Spleen (tissue), 7 donors: ENCODE results near the gene SLC2A2.

Experiments
- CTCF ChIP-seq, 11 experiments: fragments of 200-600 bp in 7 of 11; fragments of 450-650 bp in 4 of 11; sonication (generic) in 4 of 11; IDR thresholded peaks in 8 of 11; conservative IDR thresholded peaks in 3 of 11; 1 replicate in 7 of 11; 2 replicates in 4 of 11; pipeline versions ENCODE4 v1.4.0 to v1.8.0; 2016 to 2021; ENCODE audit warnings: antibody characterized with exemption in 11 of 11, inconsistent platforms in 4 of 11, mild to moderate bottlenecking in 1 of 11
- POLR2A ChIP-seq, 3 donors: fragments of 450-650 bp; IDR thresholded peaks; one replicate each; pipeline ENCODE4 v1.5.1; 2017; ENCODE audit warnings: antibody characterized with exemption in 3 of 3, mild to moderate bottlenecking in 1 of 3
- POLR2AphosphoS5 ChIP-seq, 3 donors: sonication (generic); formaldehyde crosslinking; IDR thresholded peaks; one replicate each; pipeline ENCODE4 v1.5.1; 2017; ENCODE audit warnings: antibody characterized with exemption in 3 of 3
- donor health status: DM: no; HTN: no; CAD: no; lungs with moderate emphysema.
- donor health status: DM: no; HTN: no; CAD: no.
- donor health status: DM: no; HTN: no; CAD: no.

GRCh38 chr3:170985304-170985703 is 41.2 kb downstream of the SLC2A2 start:
- TF ChIP-seq CTCF (IDR thresholded peaks at IDR 0.05 in 8 of 11, conservative IDR thresholded peaks at IDR 0.05 in 3 of 11) (no peak), POLR2A (IDR thresholded peaks at IDR 0.05) (no peak), POLR2AphosphoS5 (IDR thresholded peaks at IDR 0.05) (no peak)
